GM12873 (cell line): Measurements from ENCODE around the gene PPP2R5E.

Experiments
- TF ChIP-seq, protein P1 (sequence below): IDR thresholded peaks from 2 replicates; pipeline ENCODE4 v1.5.1; 2012; ENCODE audit warnings: low read depth, mild to moderate bottlenecking, moderate library complexity, low read length, control low read depth; ENCODE audit not compliant: insufficient read depth; ENCODE audit errors: missing control alignments

The PPP2R5E gene

GRCh38 chr14:63478437-63478852 lies 64.7 kb downstream of the PPP2R5E start:
- TF ChIP-seq, protein P1, sequence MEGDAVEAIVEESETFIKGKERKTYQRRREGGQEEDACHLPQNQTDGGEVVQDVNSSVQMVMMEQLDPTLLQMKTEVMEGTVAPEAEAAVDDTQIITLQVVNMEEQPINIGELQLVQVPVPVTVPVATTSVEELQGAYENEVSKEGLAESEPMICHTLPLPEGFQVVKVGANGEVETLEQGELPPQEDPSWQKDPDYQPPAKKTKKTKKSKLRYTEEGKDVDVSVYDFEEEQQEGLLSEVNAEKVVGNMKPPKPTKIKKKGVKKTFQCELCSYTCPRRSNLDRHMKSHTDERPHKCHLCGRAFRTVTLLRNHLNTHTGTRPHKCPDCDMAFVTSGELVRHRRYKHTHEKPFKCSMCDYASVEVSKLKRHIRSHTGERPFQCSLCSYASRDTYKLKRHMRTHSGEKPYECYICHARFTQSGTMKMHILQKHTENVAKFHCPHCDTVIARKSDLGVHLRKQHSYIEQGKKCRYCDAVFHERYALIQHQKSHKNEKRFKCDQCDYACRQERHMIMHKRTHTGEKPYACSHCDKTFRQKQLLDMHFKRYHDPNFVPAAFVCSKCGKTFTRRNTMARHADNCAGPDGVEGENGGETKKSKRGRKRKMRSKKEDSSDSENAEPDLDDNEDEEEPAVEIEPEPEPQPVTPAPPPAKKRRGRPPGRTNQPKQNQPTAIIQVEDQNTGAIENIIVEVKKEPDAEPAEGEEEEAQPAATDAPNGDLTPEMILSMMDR, result no peak

DNA sequence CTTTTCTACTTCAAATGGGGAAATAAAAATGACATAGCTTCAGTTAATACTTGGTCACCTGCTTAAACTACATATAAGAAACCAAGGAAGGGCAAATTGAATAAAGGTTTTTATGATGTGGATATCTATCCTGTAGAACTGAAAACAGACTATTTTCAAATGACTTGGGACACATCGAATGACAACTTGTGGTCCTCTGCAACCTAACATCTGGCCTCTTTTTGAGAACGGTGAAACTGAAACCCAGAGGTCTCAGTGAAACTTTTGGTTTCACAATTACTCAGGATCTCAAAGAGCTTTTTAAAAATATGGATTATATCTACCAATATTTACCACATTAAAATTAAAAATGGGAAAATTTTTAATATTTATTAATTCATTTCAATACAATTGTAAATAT lies 65.2 kb downstream of the PPP2R5E start:
- TF ChIP-seq, protein P1, result no peak

- TF ChIP-seq, protein P1, result no peak
Measured at GRCh38 chr14:63477556-63477955, 65.6 kb downstream of the PPP2R5E start.

DNA sequence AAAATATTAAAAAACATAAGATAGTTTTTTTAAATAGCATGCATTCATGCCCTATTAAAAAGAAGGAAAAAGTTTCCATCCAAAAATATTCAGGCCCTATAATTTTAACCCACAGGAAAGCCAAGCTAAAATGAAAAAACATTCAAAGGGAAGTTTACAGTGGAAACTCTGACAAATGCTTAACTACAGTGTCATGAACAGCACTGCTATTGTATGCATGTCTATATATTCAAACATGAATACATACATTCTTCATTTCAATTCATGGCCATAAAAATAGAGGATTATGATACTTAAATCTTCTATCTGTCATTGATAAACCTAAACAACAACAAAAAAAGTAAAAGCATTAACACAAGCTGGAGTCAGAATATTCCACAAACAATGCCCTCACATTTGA lies 67.4 kb downstream of the PPP2R5E start:
- TF ChIP-seq, protein P1, result no peak

GRCh38 chr14:63474844-63475243 lies 68.3 kb downstream of the PPP2R5E start:
- TF ChIP-seq, protein P1, result no peak

DNA sequence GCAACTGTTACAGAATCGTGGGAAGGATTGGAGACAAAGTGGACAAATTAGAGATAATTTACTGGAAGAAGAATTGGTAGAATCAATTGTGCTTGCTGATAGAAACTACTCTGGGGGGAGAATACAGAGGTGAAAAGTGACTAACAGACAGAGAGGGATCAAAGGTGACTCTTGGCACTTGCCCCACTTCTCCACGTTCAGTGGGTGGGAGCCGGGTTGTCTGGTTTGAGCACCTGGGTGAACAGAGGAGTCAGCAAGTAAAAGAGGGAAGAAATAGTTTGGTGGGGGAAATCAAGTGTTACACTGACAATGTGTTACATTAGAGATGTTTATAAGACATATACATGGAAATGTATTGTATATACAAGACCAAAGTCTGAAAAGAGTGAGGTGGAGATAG lies 69.1 kb downstream of the PPP2R5E start:
- TF ChIP-seq, protein P1, result no peak

DNA sequence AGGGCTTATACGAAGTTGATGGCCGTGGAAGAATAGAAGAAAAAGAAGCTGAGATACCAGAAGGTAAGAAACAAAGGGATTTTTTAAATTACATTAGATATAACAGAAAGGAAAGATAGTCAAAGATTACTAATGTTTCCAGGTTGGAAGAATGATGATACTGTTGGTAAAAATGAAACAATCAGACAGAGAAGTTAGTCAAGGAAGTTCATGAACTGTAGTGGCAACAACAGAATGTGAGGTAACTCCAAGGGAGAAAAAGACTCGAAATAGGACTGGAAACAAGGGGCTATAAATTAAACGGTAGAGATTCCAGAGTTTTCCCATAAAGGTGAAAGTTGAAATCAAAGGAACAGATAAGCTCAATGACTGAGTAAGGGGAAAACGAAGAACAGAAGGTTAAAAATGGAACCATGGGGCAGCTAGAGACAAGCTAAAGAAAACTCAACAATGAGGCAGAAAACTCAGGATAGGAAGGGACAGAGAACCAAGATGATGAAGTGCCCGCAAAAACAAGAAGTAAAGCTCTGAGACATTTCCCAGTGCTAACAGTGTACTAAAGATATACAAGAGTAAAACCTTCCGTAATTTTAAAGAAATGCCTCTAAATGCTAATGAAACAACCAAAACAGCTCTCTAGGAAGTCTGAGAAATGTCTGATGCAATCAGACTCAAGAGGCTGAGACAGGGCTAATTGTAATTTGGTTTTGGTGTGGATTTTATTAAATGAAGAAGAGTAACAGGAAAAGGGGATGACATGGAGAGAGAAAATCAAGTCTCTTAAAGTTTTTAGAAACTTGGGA lies 70.0 kb downstream of the PPP2R5E start:
- TF ChIP-seq, protein P1, result no peak
